ENCODE data around the gene MAEA.
"Not testable (repeated sequence)": the region's sequence is repeated elsewhere in the genome, so short reads cannot be mapped to it uniquely, and the experiment has no call there.

MAEA gene

DNA sequence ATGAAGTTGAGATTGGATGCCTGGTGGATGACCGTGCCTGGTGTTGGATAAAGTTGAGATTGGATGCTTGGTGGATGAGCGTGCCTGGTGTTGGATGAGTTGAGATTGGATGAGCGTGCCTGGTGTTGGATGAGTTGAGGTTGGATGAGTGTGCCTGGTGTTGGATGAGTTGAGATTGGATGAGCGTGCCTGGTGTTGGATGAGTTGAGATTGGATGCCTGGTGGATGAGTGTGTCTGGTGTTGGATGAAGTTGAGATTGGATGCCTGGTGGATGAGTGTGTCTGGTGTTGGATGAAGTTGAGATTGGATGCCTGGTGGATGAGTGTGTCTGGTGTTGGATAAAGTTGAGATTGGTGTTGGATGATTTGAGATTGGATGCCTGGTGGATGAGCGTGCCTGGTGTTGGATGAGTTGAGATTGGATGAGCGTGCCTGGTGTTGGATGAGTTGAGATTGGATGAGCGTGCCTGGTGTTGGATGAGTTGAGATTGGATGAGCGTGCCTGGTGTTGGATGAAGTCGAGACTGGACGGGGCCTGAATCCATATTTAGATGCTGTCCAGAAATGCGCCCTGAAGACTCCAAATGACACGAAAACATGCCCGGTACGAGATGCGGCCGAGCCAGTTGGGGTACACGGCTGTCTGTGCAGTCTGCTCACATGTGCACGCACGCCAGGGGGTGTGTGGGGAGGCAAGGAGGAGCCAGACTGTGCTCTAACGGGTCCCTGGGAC lies 34.9 kb downstream of the MAEA start:
- DNase-seq = not testable (repeated sequence)

DNA sequence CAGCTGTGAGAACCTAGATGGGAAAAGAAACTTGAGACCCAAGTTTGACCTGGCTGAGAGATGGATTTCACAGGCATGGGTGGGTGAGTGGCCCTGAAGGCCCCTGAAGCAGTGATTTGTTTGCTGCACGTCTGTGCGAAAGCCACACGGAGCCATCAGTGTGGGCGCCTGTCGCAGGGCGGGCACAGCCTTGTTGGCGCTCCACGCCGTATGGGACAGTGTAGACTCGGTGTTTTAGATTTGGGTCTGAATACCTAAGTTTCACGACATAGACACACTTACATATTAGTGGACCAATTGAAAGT lies 35.4 kb downstream of the MAEA start:
- no peak for DNase-seq

DNA sequence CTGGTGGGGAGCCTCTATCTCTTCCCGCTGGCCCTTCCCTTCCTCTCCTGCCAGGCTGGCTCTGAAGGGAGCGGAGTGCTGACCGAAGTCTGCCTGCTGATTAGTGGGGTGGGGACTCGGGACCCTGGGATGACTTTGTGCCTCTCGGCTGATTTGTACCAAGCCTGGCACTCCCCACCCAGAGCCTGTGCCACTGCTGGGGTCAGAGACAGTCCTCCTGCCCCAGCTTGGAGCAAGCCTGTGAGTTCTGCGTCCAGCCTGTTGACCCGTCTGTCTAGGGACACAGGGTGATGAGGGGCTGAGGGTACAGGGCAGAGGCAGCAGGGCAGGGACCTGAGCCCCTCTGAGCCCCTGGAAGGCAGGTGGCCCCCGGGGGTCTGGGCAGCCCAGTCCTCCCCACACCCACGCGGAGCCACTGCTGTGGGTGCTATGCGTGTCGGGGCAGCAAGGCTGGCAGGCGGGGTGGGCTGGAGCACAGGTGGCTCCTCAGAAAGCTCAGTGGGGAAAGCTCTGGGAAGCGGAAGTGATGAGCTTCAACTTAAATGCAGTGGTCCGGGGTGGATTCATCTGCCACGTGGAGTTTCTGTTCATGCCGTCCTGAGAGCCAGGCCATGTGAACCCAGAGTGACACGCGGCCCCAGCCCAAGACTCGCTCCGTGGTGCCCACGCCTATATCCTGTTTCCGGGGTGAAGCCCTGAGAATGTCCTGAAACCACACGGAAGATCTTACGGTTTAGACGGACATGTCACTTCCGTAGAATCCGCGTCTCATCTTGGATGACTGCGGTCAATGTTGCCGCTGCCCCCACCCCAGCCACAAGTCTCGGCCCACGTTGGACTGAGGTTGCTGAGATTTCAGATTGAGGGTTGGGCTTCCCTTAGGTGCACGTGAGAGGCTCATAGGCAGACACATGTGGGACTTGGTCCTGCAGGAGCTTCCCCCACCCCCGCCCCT lies 36.3 kb downstream of the MAEA start:
- no peak for DNase-seq

- DNase-seq = no peak
These were observed 37.2 kb downstream of the MAEA start for GRCh38 chr4:1326751-1327525.

DNA sequence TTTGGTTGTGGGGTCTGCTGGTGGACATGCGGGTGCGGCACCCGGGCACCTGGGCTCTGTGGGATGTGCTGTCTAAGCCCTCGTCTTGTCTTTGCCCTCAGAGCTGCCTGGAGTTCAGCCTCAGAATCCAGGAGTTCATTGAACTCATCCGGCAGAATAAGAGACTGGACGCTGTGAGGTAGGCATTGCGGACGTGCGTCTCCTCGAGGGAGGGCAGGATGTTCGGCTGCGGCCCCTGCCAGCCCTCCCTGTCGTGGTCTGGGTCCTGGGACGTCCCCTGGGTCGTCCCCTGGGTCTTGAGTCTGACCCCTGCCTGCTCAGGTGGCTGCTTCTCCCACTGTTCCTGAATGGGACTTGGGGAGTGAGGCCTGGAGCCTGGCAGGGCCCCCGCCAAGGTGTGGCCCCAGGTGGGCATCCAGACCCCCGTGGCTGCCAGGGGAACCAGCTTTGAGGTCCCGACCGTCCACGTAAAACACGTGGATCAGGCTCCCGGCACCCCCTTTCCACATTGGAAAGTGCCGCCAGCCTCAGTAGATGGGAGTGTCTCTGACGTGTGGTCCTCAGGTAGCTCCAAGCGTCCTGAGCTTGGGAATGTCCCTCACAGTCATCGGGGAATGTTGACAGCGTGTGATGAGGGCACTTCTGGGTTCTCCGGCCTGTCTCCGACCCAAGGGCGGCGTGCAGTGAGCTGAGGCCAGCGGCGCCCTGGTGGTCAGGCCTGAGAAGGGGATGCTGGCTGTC lies 38.0 kb downstream of the MAEA start:
- DNase-seq = no peak

DNA sequence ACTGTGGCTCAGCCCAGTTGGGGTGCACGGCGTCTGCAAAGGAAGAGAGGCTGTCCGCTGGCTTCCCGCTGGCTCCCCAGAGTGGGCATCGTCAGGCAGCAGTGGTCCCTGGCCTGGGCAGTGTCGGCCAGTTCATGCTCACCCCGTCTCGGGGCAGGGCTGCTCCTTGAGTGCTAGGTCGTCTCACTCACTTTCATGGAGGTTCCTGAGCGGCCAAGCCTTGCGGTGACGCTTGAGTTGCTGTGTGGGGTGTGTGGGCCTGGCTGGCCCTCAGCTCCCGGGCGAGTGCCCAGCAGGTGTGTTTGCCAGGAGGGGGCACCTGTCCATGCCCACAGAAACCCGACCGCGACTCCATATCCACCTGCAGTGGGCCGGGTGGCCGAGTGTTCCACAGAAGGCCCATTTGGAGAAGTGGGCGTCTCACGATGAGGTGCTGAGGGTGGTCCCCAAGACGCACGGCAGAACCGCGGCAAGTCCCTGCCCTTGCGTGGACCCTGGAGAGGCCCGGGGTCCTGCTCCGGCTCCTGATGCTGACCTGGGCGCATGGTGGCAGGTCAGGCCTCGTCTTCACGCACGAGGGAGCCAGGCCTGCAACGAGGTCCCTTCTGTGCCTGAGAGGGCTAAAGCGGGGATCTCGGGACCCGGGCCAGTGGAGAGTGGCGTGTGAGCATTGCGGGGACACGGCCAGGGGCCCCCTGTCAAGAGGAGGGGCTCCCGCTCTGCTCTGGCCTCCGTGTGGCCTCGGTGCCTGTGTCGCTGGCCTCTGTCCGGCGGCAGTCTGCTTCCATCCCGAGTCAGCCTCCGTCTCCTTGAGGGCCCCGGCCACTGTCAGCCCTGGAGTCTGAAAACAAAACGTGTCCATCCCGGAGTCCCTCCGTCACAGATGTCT lies 38.8 kb downstream of the MAEA start:
- DNase-seq = no peak

DNA sequence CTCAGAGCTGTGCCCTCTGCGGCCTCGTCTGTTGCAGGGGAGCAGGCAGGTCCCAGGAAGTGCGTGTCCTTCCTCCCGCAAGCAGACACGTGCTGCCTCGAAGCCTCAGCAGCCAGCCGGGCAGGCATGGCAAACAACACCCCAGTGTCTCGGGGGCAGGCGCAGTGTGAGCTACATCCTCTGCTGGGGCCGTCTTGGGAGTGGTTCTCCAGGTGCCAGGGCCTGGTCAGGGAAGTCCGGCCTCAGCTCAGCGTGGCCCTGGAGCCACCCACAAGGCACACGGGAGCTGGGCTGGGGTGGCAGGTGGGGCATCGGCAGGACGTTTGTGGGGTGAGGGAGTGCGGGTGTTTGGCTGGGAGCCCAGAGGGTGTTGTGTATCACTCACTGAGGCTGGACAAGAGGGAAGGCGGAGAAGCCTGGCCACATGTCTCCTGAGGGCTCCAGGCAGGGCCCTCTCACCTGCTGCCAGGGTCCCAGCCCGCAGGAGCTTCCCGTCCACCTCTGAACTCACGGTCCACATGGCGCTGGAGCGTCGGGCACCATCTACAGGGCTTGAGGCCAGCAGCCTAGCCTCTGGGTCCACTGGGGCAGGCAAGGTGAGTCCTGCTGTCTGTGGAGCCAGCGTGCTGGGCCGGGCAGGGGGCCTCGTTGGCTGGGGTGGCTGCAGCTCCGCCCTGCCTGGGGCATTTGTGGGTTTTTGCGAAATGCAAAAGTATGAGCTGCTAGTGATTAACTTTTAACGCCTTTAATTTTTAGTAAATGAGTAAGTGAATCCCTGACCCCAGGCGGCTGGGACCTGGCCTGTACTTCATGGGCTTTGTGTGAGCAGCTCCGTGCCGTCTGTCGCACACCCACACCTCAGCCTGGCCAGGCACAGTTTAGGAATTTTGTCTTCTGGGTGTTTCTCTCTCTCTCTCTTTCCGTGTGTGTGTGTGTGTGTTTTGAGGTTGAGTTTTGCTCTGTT lies 40.0 kb downstream of the MAEA start:
- no peak for DNase-seq

DNA sequence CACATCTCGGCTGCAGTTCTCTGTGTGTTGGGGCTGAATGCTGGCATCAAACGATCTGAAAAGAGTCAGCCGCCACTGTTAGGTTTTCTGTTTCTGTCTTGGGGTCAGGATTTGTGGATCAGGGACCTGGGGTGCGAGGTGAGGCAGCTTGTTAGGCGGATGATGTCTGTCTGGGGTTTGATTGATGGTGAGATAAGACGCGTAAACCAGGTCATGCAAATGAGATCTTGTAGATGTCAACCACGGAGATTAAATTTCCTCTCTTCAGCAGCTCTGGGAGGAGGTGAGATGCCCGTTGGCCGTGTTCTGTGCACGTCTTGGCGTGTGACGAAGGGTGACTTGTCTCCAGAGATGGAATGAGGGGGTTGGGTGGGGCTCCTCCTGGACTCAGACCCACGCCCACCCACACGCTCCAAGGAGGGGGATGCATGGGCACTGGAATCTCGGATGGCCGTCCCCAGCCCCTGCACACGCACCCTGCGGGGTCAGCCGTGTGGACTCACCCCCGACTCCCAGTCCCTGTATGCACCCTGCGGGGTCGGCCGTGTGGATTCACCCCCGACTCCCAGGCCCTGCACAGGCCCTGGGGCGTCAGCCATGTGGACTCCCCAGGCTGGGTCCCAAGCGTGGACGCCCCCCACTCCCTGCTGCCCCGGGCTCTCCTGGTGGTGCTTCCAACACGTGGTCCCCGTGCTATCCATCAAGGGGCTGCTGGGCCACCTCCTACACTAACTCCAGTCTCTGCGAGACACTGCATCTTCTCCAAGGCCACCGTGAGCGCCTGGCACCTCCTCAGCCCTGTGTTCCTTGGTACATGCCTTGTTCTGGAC lies 41.3 kb downstream of the MAEA start:
- DNase-seq = peak; percentile 58 to 68

DNA sequence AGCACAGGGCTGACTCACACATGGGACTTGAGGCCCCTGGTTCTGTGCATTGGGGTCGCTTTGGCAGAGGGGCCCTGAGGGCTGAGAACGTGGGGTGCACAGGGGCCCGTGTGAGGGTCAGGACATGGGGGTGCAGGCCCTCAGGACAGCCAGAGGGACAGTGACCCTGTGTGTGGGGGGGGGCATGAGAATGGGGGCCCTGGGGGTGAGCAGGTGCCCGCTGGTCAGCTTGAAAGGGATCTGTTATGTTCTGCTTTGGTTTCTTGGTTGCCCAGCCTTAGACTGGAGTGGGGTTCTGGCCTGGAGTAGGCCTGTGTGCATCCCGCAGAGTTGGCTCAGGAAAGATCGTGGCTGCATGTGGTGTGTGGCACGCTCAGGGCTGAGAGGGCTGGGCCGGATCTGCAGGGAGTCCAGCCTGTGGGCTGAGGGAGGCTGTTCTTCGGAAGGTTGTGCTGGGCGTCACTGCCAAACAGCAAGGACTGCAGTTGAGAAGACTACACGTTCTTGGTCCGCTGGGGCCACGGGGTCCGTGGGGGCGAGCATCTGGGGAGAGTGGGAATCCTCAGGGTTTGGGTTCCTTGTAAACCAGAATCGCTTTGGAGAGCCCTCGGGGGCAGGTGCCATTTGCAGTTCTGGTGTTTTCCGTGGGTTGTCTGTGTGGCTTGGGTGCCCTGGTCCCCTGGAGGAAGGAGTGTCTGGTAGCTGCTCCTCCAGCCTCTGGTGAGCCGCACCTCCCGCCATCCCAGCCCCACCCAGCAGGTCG lies 42.1 kb downstream of the MAEA start:
- DNase-seq = no peak

GRCh38 chr4:1332686-1333085 lies 43.0 kb downstream of the MAEA start:
- no peak for DNase-seq

GRCh38 chr4:1333256-1333655 lies 43.6 kb downstream of the MAEA start:
- DNase-seq = no peak

- not testable (repeated sequence) for DNase-seq
These were observed 44.3 kb downstream of the MAEA start for GRCh38 chr4:1333851-1334578.

DNA sequence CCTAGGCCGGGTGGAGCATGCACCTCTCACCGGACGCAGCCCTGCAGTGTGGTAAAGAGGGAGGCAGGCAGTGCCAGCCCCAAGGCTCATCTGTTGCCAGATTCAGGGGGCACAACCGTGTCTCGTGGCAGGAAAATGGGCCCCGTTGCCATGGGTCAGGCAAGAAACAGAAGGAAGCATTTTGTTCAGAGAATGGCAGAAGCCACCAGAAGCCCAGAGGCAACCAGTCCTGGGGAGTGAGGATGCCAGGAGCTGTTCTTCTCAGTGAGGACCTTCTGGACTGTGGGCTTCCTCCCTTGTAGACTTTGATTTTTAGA lies 44.8 kb downstream of the MAEA start:
- no peak for DNase-seq

- not testable (repeated sequence) for DNase-seq
These were observed 45.6 kb downstream of the MAEA start for GRCh38 chr4:1335193-1335883.

- DNase-seq = no peak
These were observed 46.4 kb downstream of the MAEA start for GRCh38 chr4:1336088-1336491.

DNA sequence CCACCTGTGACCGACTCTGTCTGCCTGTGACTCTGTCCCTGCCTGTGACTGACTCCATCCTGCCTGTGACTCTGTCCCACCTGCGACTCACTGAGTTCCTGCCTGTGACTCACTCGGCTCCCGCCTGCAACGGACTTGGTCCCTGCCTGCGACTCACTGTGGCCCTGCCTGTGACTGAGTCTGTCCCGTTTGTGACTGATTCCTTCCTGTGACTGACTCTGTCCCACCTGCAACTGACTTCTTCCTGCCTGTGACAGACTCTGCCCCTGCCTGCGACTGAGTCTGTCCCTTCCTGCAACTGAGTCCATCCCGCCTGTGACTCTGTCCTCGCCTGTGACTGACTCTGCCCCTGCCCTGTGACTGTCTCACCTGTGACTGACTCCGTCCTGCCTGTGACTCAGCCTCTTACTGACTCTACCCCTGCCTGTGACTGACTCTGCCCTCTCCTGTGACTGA lies 47.7 kb downstream of the MAEA start:
- DNase-seq = peak; percentile 67 to 71

Measured in stimulated activated CD4-positive, alpha-beta T cell treated with anti-CD3 and anti-CD28 coated beads, Interleukin-2, amount 100 ng/mL, for 24 hours (primary cell).